Measurements from ENCODE around the gene RDH8. TPM values are rescaled to one million over a fixed set of nuclear protein-coding genes. Genes with fewer than 3 reads are reported as not detected.

RDH8 gene
- total and polyA plus RNA-seq, 2 of the 8 experiments (the other 6 are each of a cell fraction or from before 2014, with no cell fraction given), result 0.38 TPM; not detected in 1

DNA sequence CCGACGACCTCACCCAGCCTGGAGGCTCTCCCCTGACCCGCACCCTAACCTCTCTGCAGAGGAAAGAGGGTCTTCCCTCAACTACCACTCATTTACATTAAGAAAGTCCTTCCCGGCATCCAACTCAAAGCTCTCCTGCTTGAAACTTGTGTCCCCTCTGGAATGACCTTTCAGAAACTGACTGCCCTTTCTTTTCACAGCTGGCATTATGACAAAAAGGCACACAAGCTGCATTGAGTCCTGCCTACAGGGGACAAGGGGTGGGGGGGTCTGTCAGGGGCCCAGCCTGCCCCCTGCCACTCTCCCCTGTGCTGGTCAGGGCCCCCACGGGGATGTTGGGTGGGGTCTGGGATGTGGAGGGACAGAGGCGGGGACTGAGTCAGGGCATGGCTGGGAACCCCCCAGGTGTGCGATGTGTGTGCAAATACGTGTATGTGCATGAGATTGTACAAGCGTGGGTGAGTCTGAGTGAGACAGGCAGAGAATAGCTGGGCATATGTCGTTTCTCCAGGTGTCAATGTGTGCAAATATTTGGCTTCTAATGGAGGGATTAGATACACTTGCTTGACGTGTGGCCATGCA, 5.0 kb upstream of the RDH8 start:
- Histone ChIP-seq H3K36me3 (ENCODE audit: control insufficient read depth in 2 of 4, insufficient read depth in 4 of 4, low read length in 3 of 4) (no peaks in the 10 kb centered on the region), H2BK20ac (ENCODE audit: low read length) (no peak overlapping the region), H2BK120ac (replicated peaks; ENCODE audit: low read depth, low read length) (no peak overlapping the region), H3K79me1 (ENCODE audit: low read depth, low read length) (no peaks in the 10 kb centered on the region), H3K14ac (ENCODE audit: insufficient read length) (no peak overlapping the region), H3K4me1 (replicated peaks in 1 of 4; ENCODE audit: control insufficient read depth in 3 of 4, insufficient read depth in 4 of 4, low read length in 3 of 4) (peaks cover 4 to 12% (median 8%) of the 10 kb centered on the region in 4 experiments), H2BK12ac (ENCODE audit: low read depth, low read length) (peak overlapping the region; percentile 75; the same call in 1 of the 2 replicates), H3K27me3 (replicated peaks in 1 of 4; ENCODE audit: control insufficient read depth in 3 of 4, extremely low read depth in 1 of 4, insufficient read depth in 3 of 4, low read length in 3 of 4) (peaks cover 1 to 29% (median 20%) of the 10 kb centered on the region in 4 experiments), H3K79me2 (ENCODE audit: control insufficient read depth in 1 of 2, insufficient read depth in 2 of 2, low read length in 2 of 2) (no peaks in the 10 kb centered on the region), H2AK5ac (ENCODE audit: low read depth, low read length) (0 out of 2 replicates have a peak overlapping the region, but pooled peaks have one; percentile 13), H2BK15ac (ENCODE audit: low read length) (peak overlapping the region; percentile 31; the same call in 1 of the 2 replicates), H2BK5ac (ENCODE audit: low read depth, low read length) (no peak overlapping the region), H3K4me2 (ENCODE audit: insufficient read depth in 1 of 2, low read depth in 2 of 2, low read length in 2 of 2) (peak overlapping the region in 1 of 2 experiments; percentile 96; a peak in 1 of 4 replicates), H4K8ac (ENCODE audit: extremely low read depth, insufficient read depth, low read length) (no peak overlapping the region), H4K91ac (replicated peaks; ENCODE audit: insufficient read length, low read length) (no peak overlapping the region), H3K23ac (ENCODE audit: insufficient read length) (no peak overlapping the region), H3K4me3 (ENCODE audit: extremely low read depth in 1 of 4, insufficient read depth in 2 of 4, low read depth in 3 of 4, low read length in 4 of 4) (no peak overlapping the region), H3K56ac (replicated peaks; ENCODE audit: insufficient read length, low read depth, low read length) (no peak overlapping the region), H4K5ac (ENCODE audit: insufficient read length, low read depth, low read length) (no peak overlapping the region), H3K9me3 (ENCODE audit: insufficient read depth in 2 of 2, low read depth in 1 of 2, low read length in 1 of 2) (no peaks in the 10 kb centered on the region), H3K23me2 (ENCODE audit: low read depth, low read length) (peaks cover 16% of the 10 kb centered on the region; the same call in 1 of the 2 replicates), H4K20me1 (replicated peaks in 1 of 2; ENCODE audit: control insufficient read depth in 1 of 2, insufficient read depth in 2 of 2, low read length in 2 of 2) (peaks cover 5 to 10% of the 10 kb centered on the region in 2 experiments), H3K18ac (ENCODE audit: extremely low read depth, low read length) (no peak overlapping the region), H3K4ac (replicated peaks; ENCODE audit: insufficient read length, low read depth, low read length) (no peak overlapping the region), H3K27ac (ENCODE audit: low read depth, low read length) (no peak overlapping the region), H3K9ac (replicated peaks in 1 of 4; ENCODE audit: extremely low read depth in 1 of 4, low read depth in 3 of 4, low read length in 3 of 4) (no peak overlapping the region), H2AFZ (ENCODE audit: low read length) (no peak overlapping the region)
- ChIA-PET POLR2A (ENCODE audit: partially characterized antibody) (interaction anchor here (0.8 to 1.8 kb wide), 4 partner anchors 11 to 107 kb away, joined by 3 to 7 read pairs (median 5); no protein-coding TSS in a partner anchor), CTCF (ENCODE audit: partially characterized antibody) (interaction anchor here (1.2 to 2.9 kb wide), 5 partner anchors 8 to 91 kb away, joined by 3 to 16 read pairs (median 6); no protein-coding TSS in a partner anchor)
- WGBS, 2 experiments (ENCODE audit: extremely low coverage in 1 of 2, insufficient coverage in 1 of 2, insufficient read length in 1 of 2, insufficient replicate concordance in 2 of 2, low coverage in 1 of 2, low lambda C conversion rate in 2 of 2, missing lambda C conversion rate in 1 of 2), result 67% methylated on average over 11 of the region's 11 CpGs; no CpG with 5 or more reads in 1 of the 2 experiments
- no peak for FAIRE-seq
- no peak for DNase-seq (ENCODE audit: low read depth in 1 of 2, low spot score in 2 of 2)
- TF ChIP-seq, protein P1, sequence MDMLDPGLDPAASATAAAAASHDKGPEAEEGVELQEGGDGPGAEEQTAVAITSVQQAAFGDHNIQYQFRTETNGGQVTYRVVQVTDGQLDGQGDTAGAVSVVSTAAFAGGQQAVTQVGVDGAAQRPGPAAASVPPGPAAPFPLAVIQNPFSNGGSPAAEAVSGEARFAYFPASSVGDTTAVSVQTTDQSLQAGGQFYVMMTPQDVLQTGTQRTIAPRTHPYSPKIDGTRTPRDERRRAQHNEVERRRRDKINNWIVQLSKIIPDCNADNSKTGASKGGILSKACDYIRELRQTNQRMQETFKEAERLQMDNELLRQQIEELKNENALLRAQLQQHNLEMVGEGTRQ (IDR thresholded peaks at IDR 0.05; ENCODE audit: low read length), result no peak
- TF ChIP-seq TAF1 (IDR thresholded peaks at IDR 0.05; ENCODE audit: low read depth, low read length), result no peak
- TF ChIP-seq KDM5A (IDR thresholded peaks at IDR 0.05; ENCODE audit: low read length), result no peak
- TF ChIP-seq SAP30 (IDR thresholded peaks at IDR 0.05; ENCODE audit: insufficient read depth, insufficient replicate concordance, low read length), result no peak
- TF ChIP-seq RXRA (IDR thresholded peaks at IDR 0.05; ENCODE audit: insufficient read depth, low read depth, low read length), result no peak
- TF ChIP-seq CHD2 (IDR thresholded peaks at IDR 0.05; ENCODE audit: low read length), result no peak
- TF ChIP-seq ASH2L (IDR thresholded peaks at IDR 0.05; ENCODE audit: low read length), result no peak
- TF ChIP-seq, protein P2, sequence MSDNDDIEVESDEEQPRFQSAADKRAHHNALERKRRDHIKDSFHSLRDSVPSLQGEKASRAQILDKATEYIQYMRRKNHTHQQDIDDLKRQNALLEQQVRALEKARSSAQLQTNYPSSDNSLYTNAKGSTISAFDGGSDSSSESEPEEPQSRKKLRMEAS (IDR thresholded peaks at IDR 0.05), result no peak

Measured in H1 (cell line).